SH-SY5Y (cell line): ENCODE data around the gene WDR37.

Source experiments
- GATA2 ChIP-seq: IDR thresholded peaks from 2 replicates; pipeline ENCODE4 v1.6.1; 2011; ENCODE audit warnings: mild to moderate bottlenecking, low read depth, low read length
- GATA3 ChIP-seq: IDR thresholded peaks from 2 replicates; pipeline ENCODE4 v1.6.1; 2011; ENCODE audit warnings: low read depth, mild to moderate bottlenecking, low read length, moderate library complexity

- no peak for TF ChIP-seq GATA3
- no peak for TF ChIP-seq GATA2
Observed at GRCh38 chr10:1141261-1141660, 85.1 kb downstream of the WDR37 start.
